NT2/D1 (cell line): Measurements from ENCODE around the gene C3orf70.
"Not testable (repeated sequence)": the region's sequence is repeated elsewhere in the genome, so short reads cannot be mapped to it uniquely, and the experiment has no call there.

ENCODE experiments used
- DNase-seq: peaks from one replicate; pipeline ENCODE4 v3.0.0-alpha.2; 2011; ENCODE audit warnings: low read depth, low spot score
- H3K27me3 ChIP-seq: 2 replicates; pipeline ENCODE4 v1.6.0; 2011; ENCODE audit warnings: mild to moderate bottlenecking; ENCODE audit not compliant: insufficient read length, insufficient read depth
- H3K36me3 ChIP-seq: 2 replicates; pipeline ENCODE4 v1.6.1; 2011; ENCODE audit warnings: mild to moderate bottlenecking, low read length, mixed read lengths; ENCODE audit not compliant: insufficient read depth, insufficient read length
- H3K4me1 ChIP-seq: 2 replicates; pipeline ENCODE4 v1.5.1; 2011; ENCODE audit not compliant: insufficient read depth, insufficient read length
- H3K4me3 ChIP-seq: 2 replicates; pipeline ENCODE4 v1.5.1; 2011; ENCODE audit warnings: low read depth; ENCODE audit not compliant: insufficient read length
- H3K9ac ChIP-seq: 2 replicates; pipeline ENCODE4 v1.6.0; 2011; ENCODE audit warnings: low read depth; ENCODE audit not compliant: insufficient read length
- H3K9me3 ChIP-seq: 2 replicates; pipeline ENCODE4 v1.5.1; 2011; ENCODE audit warnings: mild to moderate bottlenecking, low read length; ENCODE audit not compliant: insufficient read depth
- SUZ12 ChIP-seq: IDR thresholded peaks from 2 replicates; pipeline ENCODE4 v1.6.1; 2011; ENCODE audit not compliant: insufficient read length, insufficient read depth; ENCODE audit errors: extremely low read depth
- YY1 ChIP-seq: IDR thresholded peaks from 2 replicates; pipeline ENCODE4 v1.6.1; 2011; ENCODE audit not compliant: insufficient read length, insufficient read depth
- ZNF274 ChIP-seq: IDR thresholded peaks from 2 replicates; pipeline ENCODE4 v1.6.1; 2011; ENCODE audit warnings: mild to moderate bottlenecking, low read depth, low read length

The C3orf70 gene

DNA sequence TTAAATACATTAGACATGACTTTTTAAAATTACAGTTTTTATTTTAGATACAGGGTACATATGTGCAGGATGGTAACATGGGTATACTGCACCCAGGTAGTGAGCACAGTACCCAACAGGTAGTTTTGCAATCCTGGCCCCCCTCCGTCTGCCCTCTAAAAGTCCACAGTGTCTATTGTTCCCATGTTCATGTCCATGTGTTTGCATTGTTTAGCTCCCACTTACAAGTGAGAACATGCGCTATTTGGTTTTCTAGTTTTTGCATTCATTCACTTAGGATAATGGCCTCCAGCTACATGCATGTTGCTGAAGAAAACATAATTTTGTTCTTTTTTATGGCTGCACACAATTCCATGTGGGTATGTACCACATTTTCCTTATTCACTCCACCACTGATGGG is 23.8 kb downstream of the C3orf70 start:
- no peaks in the 10 kb centered on the region for H3K9me3 ChIP-seq
- no peak overlapping the region for H3K4me3 ChIP-seq
- H3K4me1 ChIP-seq = no peaks in the 10 kb centered on the region
- no peaks in the 10 kb centered on the region for H3K36me3 ChIP-seq
- H3K9ac ChIP-seq = no peak overlapping the region
- DNase-seq = no peak
- no peaks in the 10 kb centered on the region for H3K27me3 ChIP-seq
- TF ChIP-seq SUZ12 (no peak), YY1 (no peak), ZNF274 (no peak)

DNA sequence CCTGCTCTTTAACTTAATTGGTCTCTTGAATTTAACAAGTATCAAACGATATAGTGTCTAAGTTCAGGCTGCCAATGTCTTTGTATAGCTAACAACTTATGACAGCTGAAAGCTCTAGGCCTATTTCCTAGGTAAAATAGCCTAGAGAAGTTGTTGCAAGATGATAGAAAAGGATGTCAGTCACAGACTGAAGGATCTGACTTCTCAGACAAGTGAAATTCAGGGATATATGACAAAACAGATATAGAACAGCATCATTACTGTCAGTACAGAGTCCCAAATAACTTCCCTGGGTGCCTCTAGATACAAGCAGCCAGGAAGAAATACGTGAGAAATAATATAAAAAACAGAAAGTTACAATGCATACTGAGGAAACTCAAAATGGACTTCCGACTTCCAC is 26.7 kb downstream of the C3orf70 start:
- Histone ChIP-seq H3K9ac (no peak overlapping the region), H3K36me3 (no peaks in the 10 kb centered on the region), H3K27me3 (no peaks in the 10 kb centered on the region), H3K4me3 (no peak overlapping the region), H3K4me1 (no peaks in the 10 kb centered on the region), H3K9me3 (no peaks in the 10 kb centered on the region)
- TF ChIP-seq ZNF274 (no peak), YY1 (no peak), SUZ12 (no peak)
- no peak for DNase-seq

DNA sequence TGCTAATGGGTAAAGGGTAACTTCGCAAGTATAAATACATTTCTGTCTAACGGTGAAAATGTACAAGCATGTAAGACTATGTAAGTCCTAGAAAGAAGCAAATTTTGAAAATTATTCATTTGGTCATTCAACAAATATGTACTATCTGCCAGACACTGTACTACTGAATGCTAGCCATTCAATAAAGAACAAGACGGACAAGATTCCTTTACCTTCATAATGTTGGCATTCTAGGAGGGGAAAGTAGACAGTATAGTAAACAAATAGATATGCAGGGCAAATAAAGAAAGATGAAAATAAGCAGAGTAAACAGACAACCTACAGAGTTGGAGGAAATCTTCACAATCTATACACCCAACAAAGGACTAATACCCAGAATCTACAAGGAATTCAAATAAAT is 32.7 kb downstream of the C3orf70 start:
- no peak overlapping the region for H3K9ac ChIP-seq
- no peak for TF ChIP-seq ZNF274
- no peak for TF ChIP-seq SUZ12
- TF ChIP-seq YY1 = no peak
- no peak overlapping the region for H3K4me3 ChIP-seq
- no peaks in the 10 kb centered on the region for H3K4me1 ChIP-seq
- no peak for DNase-seq
- H3K9me3 ChIP-seq = peaks cover 6% of the 10 kb centered on the region; the same call in 1 of the 2 replicates
- no peaks in the 10 kb centered on the region for H3K36me3 ChIP-seq
- no peaks in the 10 kb centered on the region for H3K27me3 ChIP-seq

DNA sequence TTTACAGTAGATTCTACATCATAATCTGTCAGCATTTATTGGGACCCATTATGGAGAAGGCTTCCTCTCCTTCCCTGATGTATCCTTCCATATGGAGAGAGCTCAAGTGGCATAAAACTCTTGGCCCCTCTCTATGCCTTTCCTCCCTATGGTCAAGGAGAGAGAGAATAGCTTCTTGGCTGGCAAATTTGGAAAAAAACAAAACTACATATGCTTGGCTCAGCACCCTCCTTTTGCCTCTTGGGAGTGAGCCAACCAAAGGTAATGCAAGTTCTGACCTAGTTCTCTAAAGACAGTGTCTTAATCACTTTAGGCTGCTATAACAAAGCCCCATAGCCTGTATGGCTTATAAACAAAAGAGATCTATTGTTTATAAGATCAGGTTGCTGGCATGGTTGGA is 37.5 kb downstream of the C3orf70 start:
- DNase-seq = no peak
- H3K4me3 ChIP-seq = no peak overlapping the region
- H3K4me1 ChIP-seq = no peaks in the 10 kb centered on the region
- H3K36me3 ChIP-seq = no peaks in the 10 kb centered on the region
- no peak overlapping the region for H3K9ac ChIP-seq
- H3K9me3 ChIP-seq = peaks cover 15% of the 10 kb centered on the region
- no peaks in the 10 kb centered on the region for H3K27me3 ChIP-seq
- TF ChIP-seq ZNF274 (no peak), SUZ12 (no peak), YY1 (no peak)

DNA sequence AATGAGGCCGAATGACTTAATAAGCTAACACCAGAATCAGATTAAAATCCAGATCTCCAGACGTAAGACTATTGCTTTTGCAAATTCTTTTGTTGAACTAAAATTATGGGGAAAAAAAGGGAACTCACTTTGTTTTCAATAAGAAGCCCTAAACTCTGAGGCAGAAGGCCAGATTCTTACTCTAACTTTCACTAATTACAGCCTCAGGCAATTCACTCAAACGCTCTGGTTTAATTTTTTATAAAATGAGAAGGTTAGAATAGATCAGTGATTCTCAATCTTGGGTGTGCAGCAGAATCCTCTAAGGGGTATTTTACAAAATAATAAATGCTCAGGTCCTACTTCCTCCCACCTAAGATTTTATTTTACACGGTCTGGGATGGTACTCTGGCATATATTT is 38.1 kb downstream of the C3orf70 start:
- no peak overlapping the region for H3K4me3 ChIP-seq
- no peaks in the 10 kb centered on the region for H3K4me1 ChIP-seq
- TF ChIP-seq YY1 (no peak), SUZ12 (no peak), ZNF274 (no peak)
- no peaks in the 10 kb centered on the region for H3K36me3 ChIP-seq
- no peak for DNase-seq
- H3K27me3 ChIP-seq = no peaks in the 10 kb centered on the region
- H3K9me3 ChIP-seq = peaks cover 15% of the 10 kb centered on the region
- no peak overlapping the region for H3K9ac ChIP-seq

DNA sequence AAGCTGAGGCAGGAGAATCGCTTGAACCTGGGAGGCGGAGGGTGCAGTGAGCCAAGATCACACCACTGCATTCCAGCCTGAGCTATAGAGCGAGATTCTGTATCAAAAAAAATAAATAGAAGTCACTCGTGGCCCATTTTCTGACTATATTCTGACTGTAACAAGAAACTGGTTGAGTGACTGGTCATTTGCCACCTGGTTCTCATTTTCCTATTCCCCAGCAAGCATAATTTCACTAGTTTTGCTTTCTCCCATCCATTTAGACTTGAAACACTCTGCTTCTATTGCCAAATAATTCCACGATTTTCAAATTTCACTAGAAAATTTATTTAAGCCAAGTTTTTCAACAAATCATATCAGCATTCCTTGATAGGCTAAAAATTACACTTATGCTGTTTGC is 40.7 kb downstream of the C3orf70 start:
- no peak overlapping the region for H3K9ac ChIP-seq
- no peak for DNase-seq
- TF ChIP-seq SUZ12 = no peak
- TF ChIP-seq YY1 = no peak
- no peak for TF ChIP-seq ZNF274

DNA sequence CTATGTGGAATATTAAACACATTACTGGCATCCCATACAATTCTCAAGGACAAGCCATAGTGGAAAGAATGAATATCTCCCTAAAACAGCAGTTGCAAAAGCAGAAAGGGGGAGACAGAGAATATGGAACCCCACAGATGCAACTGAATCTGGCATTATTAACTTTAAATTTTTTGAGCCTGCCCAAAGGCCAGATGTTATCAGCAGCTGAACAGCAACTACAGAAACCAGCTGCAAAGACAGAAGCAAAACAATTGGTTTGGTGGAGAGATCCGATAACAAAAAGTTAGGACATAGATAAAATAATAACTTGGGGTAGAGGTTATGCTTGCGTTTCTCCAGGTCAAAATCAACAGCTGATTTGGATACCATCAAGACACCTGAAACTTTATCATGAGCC is 43.8 kb downstream of the C3orf70 start:
- H3K27me3 ChIP-seq, H3K36me3 ChIP-seq, H3K4me1 ChIP-seq, H3K4me3 ChIP-seq, H3K9ac ChIP-seq, DNase-seq: not testable (repeated sequence)
- peaks cover 30% of the 10 kb centered on the region for H3K9me3 ChIP-seq

More for the DNA sequence above, 40.7 kb downstream of the C3orf70 start:
- Histone ChIP-seq H3K9me3 (peaks cover 15% of the 10 kb centered on the region), H3K4me1 (no peaks in the 10 kb centered on the region), H3K4me3 (no peak overlapping the region), H3K27me3 (no peaks in the 10 kb centered on the region), H3K36me3 (no peaks in the 10 kb centered on the region)

DNA sequence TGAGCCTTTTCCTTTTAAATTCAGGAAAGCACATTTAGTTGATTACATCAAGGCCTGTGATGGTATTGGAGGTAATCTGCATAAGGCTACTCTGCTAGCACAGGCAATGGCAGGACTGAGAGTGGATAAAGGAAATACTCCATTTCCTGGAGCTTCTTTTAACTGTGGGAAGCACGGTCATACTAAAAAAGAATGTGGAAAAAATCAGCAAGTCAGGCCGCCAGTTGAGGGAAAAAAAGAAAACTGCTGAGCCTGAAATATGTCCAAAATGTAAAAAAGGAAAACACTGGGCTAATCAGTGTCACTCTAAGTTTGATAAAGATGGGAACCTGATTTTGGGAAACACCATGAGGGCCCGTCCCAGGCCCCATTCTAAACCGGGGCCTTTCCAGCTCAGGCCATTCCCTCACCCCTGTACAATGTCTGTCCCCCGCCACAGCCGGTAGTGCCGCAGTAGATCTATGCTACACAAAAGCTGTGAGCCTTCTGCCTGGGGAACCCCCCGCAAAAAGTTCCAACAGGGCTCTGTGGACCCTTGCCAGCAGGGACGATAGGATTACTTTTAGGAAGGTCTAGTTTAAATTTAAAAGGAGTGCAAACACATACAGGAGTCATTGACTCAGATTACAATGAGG is 46.5 kb downstream of the C3orf70 start:
- H3K9me3 ChIP-seq = peaks cover 33% of the 10 kb centered on the region
- not testable (repeated sequence) for H3K4me3 ChIP-seq, H3K36me3 ChIP-seq, DNase-seq, H3K9ac ChIP-seq, H3K27me3 ChIP-seq, H3K4me1 ChIP-seq
